DMS53 treated with DMSO at 0.1 percent for 48 hours (cell line): Measurements from ENCODE around the gene PGC.
"Not testable (repeated sequence)": the region's sequence is repeated elsewhere in the genome, so short reads cannot be mapped to it uniquely, and the experiment has no call there.

ENCODE experiments used
- DNase-seq: peaks from one replicate; lab custom pipeline; 2025; ENCODE audit not compliant: unreplicated experiment; lab: John Stamatoyannopoulos, UW

Gene PGC

GRCh38 chr6:41777551-41778285 is 30.5 kb upstream of the PGC start:
- no peak for DNase-seq

DNA sequence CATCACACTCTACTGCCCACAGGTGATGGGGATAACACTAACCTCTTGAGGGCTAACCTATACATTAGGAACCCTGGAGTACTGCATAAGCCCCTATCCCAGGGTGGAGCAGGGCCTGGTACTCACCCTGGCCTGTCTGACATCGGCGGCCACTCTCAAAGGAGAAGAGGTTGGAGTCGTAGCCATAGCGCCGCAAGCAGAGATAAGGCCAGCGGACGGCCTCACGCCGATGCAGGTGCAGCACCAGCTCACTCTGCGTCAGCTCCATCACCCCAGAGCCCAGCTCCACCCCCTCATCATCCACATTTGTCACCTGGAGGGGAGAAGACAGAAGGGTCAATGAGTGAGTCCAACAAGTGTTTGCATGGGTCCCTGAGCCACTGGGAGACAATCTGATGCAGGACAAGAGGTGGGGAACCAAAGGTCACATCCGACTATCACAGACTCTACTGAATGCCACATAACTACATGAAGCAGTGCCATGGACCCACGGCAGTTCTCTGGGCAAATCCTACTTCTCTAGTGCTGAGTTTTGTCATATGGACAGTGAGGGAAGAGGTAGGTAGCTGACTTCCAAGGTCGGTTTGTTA is 28.2 kb upstream of the PGC start:
- no peak for DNase-seq

- DNase-seq, result no peak
These were observed 27.6 kb upstream of the PGC start for GRCh38 chr6:41774841-41775240.

GRCh38 chr6:41771058-41771983 is 24.1 kb upstream of the PGC start:
- no peak for DNase-seq

DNA sequence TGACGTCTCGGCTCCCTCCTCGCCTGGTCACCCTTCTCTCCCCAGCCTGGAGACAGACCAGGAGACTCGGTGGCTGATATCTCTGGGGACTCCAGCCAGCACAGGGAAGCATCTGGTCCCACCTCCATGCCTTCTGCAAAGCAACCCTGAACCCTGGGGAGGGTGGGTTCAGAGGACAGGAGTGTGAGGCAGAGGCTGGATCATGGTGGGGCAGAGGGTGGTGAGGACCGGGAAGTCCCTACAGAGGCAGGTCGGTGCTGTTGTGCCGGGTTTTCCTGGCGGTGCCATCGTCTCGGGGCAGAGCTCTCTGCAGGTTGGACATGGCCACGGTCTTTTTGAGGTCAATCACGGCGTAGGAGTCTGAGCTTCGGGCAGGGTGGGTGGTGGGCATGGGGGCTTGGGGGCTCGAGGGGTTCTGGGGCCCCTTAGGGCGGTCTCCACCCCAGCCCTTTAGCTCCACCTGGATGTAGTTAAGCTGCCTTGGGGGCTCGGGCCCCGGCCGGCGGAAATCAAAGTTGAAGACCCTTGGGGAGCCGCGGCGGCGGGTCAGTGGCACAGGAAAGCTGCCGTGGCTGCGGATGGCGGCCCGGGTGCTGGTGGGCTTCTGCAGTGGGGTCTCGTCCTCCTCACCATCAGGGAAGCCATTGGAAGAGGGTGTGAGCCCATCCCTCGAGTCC is 23.3 kb upstream of the PGC start:
- no peak for DNase-seq

- no peak for DNase-seq
These were observed 22.2 kb upstream of the PGC start for GRCh38 chr6:41769376-41769775.

GRCh38 chr6:41768545-41769308 is 21.5 kb upstream of the PGC start:
- DNase-seq, result peak; percentile 66

GRCh38 chr6:41767112-41767833 is 20.1 kb upstream of the PGC start:
- DNase-seq, result no peak

DNA sequence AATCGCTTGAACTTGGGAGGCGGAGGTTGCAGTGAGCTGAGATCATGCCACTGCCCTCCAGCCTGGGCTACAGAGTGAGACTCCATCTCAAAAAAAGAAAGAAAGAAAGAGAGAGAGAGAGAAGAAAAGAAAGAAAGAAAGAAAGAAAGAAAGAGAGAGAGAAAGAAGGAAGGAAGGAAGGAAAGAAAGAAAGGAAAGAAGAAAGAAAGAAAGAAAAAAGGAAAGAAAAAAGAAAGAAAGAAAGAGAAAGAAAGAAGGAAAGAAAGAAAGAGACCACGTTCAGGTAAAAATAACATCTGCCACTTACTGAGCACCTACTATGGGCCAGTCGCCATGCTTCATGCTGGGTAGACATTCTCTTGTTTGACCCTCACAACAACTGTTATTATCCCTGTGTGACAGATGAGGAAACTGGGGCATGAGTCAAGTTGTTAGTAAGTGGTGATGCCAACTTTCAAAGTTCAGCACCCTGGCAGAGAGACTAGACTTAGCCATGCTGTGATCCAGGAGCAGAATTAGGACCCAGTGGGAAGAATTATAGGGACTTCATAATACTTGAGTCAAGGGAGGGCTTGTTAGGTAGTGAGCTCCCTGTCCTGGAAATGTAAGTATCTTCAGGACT is 19.0 kb upstream of the PGC start:
- not testable (repeated sequence) for DNase-seq

GRCh38 chr6:41763470-41763869 is 16.3 kb upstream of the PGC start:
- DNase-seq, result no peak

- DNase-seq, result no peak
These were observed 12.8 kb upstream of the PGC start for GRCh38 chr6:41759905-41760579.

DNA sequence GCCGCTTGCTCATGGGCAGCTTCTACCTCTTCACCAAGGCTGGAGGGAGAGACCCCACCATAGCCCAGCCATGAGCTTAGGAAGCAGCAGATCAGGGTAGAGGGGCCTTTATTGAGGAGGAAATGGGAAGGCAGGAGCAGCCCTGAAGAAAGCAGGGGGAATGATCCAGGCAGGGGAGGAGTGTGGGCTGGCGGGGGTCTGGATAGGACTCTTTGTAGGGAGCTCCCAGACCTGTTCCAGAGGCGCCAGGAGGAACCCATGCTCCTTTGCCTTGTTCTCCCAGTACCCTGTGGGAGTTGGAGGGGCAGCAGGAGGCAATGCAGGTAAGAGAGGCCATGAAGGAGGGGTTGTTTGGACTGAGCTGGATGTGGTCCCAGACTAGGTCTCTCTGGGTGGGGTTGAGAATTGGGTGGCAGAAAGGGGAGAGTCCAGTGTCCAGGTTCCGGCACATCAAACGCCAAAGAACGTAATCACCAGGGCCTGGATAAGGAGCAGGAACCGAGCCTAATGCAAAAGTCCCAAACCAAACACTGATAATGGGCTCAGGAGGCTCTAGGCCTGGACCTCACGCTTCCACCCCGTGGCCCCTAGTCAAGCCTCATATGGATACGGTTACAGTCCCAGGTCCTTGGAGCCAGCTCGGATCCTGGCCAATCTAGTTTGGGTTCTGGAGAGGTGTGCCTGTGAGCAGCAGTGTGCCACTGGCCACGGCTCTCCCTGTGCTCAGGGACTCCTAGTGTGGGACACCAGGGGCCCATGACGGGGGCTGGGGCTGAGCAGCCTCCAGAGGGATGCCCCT is 12.1 kb upstream of the PGC start:
- DNase-seq, result no peak

GRCh38 chr6:41758641-41759035 is 11.4 kb upstream of the PGC start:
- DNase-seq, result no peak

DNA sequence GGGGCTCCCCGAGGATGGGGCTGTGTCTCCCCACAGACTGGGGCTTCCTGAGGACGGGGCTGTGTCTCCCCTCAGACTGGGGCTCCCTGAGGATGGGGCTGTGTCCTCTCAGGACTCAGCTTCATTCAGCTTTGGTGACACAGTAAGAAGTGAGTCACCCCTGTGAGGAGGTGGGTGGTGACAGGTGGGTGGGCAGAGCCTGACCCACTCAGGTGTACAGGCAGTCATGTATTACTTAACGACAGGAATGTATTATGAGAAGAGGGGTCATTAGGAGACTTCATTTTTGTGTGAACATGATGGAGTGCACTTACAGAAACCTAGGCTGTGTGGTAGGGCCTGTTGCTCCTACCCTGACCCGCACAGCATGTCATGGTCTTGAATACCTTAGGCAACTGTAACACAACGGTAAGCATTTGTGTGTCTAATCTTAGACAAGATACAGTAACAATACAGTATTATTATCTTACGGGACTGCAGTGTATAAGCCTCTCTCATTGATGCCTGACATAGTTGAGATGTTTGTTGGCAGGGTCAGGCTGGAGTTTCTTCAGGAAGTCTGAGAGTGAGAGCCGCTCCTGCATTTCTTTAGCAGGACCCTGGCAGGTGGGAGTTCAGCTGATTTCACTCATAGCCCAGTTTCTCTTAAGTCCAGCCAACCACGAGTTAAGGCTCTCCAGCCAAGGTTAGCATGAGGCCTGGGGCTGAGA is 10.9 kb upstream of the PGC start:
- no peak for DNase-seq

- DNase-seq, result no peak
These were observed 10.1 kb upstream of the PGC start for GRCh38 chr6:41757271-41757670.

GRCh38 chr6:41756354-41756753 is 9.2 kb upstream of the PGC start:
- DNase-seq, result no peak

DNA sequence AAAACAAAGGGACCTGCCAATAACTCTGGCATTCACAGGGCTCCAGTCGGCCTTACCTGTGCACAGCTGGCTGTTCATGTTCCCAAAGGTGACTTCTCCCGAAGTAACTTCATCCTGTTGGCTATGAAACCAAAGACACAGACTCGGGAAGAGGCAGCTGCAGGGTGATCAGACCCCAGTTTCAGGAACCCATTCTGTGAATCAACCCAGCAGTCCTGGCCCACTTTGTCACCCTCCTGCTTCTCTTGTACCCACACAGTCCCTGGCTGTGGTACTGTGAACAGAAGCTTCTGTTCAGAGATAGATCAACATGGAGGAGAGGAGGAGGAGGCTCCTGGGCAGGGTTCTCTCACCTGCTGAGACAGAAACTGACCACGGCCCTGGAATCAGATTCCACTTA is 8.7 kb upstream of the PGC start:
- DNase-seq, result no peak

DNA sequence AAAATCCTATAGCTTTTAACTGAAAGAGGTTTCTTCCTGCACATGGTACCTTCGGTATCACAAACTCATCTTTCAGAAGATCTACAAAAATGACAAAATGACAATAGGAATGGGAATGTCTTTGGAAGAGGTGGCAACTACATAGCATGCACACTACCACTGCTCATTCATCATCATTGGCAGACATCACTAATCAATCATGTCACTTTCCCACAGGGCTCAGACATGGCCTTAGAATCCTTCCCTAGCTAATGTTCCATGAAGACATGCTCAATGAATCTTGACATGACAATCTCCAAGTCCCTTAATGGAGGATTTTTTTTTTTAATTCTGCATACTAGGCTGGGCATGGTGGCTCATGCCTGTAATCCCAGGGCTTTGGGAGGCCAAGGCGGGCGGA is 3.2 kb upstream of the PGC start:
- no peak for DNase-seq
